Naive B cell (primary cell): Measurements from ENCODE around the gene RSU1. TPM values are rescaled to one million over a fixed set of nuclear protein-coding genes. Genes with fewer than 3 reads are reported as not detected.

ENCODE experiments used
- ATAC-seq, 2 donors: fragments of 150-1000 bp; cut with Tn5 transposase; 2 replicates each; pipeline ENCODE4 v1.10.0; 2021; ENCODE audit warnings: low read depth in 2 of 2, mild to moderate bottlenecking in 2 of 2, moderate library complexity in 2 of 2
- DNase-seq: peaks from one replicate; pipeline ENCODE4 v3.0.0; 2022
- H3K27ac Mint-ChIP-seq, 6 donors: one replicate each; pipeline ENCODE4 v1.8.0; 2020 to 2022; ENCODE audit warnings: mild to moderate bottlenecking in 6 of 6, mixed read lengths in 6 of 6, moderate library complexity in 5 of 6, inconsistent platforms in 2 of 6
- H3K27me3 Mint-ChIP-seq, 3 donors: one replicate each; pipeline ENCODE4 v1.8.0; 2021 to 2022; ENCODE audit warnings: mixed read lengths in 3 of 3, mild to moderate bottlenecking in 1 of 3
- H3K36me3 Mint-ChIP-seq, 2 donors: one replicate each; pipeline ENCODE4 v1.8.0; 2020 to 2022; ENCODE audit warnings: mixed read lengths in 2 of 2, inconsistent platforms in 1 of 2, mild to moderate bottlenecking in 1 of 2
- H3K4me1 Mint-ChIP-seq, 3 donors: one replicate each; pipeline ENCODE4 v1.8.0; 2020 to 2022; ENCODE audit warnings: mixed read lengths in 3 of 3, inconsistent platforms in 1 of 3, mild to moderate bottlenecking in 1 of 3, moderate library complexity in 1 of 3
- H3K4me3 Mint-ChIP-seq, 8 donors: one replicate each; pipeline ENCODE4 v1.8.0; 2020 to 2022; ENCODE audit warnings: mild to moderate bottlenecking in 8 of 8, mixed read lengths in 8 of 8, moderate library complexity in 8 of 8, inconsistent platforms in 2 of 8
- H3K9me3 Mint-ChIP-seq, 7 donors: one replicate each; pipeline ENCODE4 v1.8.0; 2020 to 2022; ENCODE audit warnings: mixed read lengths in 7 of 7, mild to moderate bottlenecking in 5 of 7, inconsistent platforms in 2 of 7, moderate library complexity in 1 of 7
- polyA plus RNA-seq, 6 donors: library from polyadenylated mRNA; unstranded; fragments of 300-500 nt; fragmentation: Illumina TruSeq; gene quantifications; one replicate each; pipeline ENCODE4 v1.2.3, GENCODE V29; 2021; ENCODE audit warnings: low read depth in 6 of 6

The RSU1 gene
- polyA plus RNA-seq, 6 donors from 2014 or later = 86.6 to 125 (median 104) TPM

GRCh38 chr10:16699435-16700057 lies 117.7 kb downstream of the RSU1 start:
- Mint-ChIP-seq H3K9me3 (peaks cover 0 to 24% (median 13%) of the 10 kb centered on the region in 7 donors), H3K27me3 (no peaks in the 10 kb centered on the region), H3K27ac (peak overlapping the region in 1 of 6 donors; percentile 58), H3K36me3 (peaks cover 23 to 24% of the 10 kb centered on the region in 2 donors), H3K4me3 (no peak overlapping the region), H3K4me1 (no peaks in the 10 kb centered on the region)
- DNase-seq = no peak
- no peak for ATAC-seq

GRCh38 chr10:16698461-16698860 lies 118.8 kb downstream of the RSU1 start:
- peaks cover 23 to 31% of the 10 kb centered on the region in 2 donors for H3K36me3 Mint-ChIP-seq
- ATAC-seq (no peak), DNase-seq (no peak)
- H3K9me3 Mint-ChIP-seq = peaks cover 0 to 21% (median 10%) of the 10 kb centered on the region in 7 donors
- no peak overlapping the region for H3K27ac Mint-ChIP-seq
- H3K4me1 Mint-ChIP-seq = no peaks in the 10 kb centered on the region
- no peaks in the 10 kb centered on the region for H3K27me3 Mint-ChIP-seq
- H3K4me3 Mint-ChIP-seq = no peak overlapping the region

- DNase-seq (no peak), ATAC-seq (no peak)
- H3K4me1 Mint-ChIP-seq = no peaks in the 10 kb centered on the region
- peaks cover 11 to 33% of the 10 kb centered on the region in 2 donors for H3K36me3 Mint-ChIP-seq
- H3K27me3 Mint-ChIP-seq = no peaks in the 10 kb centered on the region
- H3K4me3 Mint-ChIP-seq = no peak overlapping the region
- H3K9me3 Mint-ChIP-seq = no peaks in the 10 kb centered on the region
- peak overlapping the region in 2 of 6 donors; percentile 12 to 89 for H3K27ac Mint-ChIP-seq
These were observed 126.8 kb downstream of the RSU1 start for GRCh38 chr10:16690417-16690816.

- H3K4me1 Mint-ChIP-seq = no peaks in the 10 kb centered on the region
- no peak overlapping the region for H3K4me3 Mint-ChIP-seq
- no peaks in the 10 kb centered on the region for H3K27me3 Mint-ChIP-seq
- ATAC-seq (no peak), DNase-seq (no peak)
- H3K27ac Mint-ChIP-seq = no peak overlapping the region
- no peaks in the 10 kb centered on the region for H3K9me3 Mint-ChIP-seq
- peaks cover 11 to 28% of the 10 kb centered on the region in 2 donors for H3K36me3 Mint-ChIP-seq
These were observed 127.5 kb downstream of the RSU1 start for GRCh38 chr10:16689696-16690095.

GRCh38 chr10:16689227-16689626 lies 128.0 kb downstream of the RSU1 start:
- peaks cover 11 to 24% of the 10 kb centered on the region in 2 donors for H3K36me3 Mint-ChIP-seq
- no peak for ATAC-seq
- no peaks in the 10 kb centered on the region for H3K9me3 Mint-ChIP-seq
- H3K27ac Mint-ChIP-seq = peak overlapping the region in 2 of 6 donors; percentile 7 to 16
- H3K27me3 Mint-ChIP-seq = no peaks in the 10 kb centered on the region
- H3K4me3 Mint-ChIP-seq = no peak overlapping the region
- DNase-seq = no peak
- H3K4me1 Mint-ChIP-seq = no peaks in the 10 kb centered on the region

GRCh38 chr10:16686054-16686902 lies 130.9 kb downstream of the RSU1 start:
- no peaks in the 10 kb centered on the region for H3K9me3 Mint-ChIP-seq
- peaks cover 0 to 5% (median 0%) of the 10 kb centered on the region in 3 donors for H3K4me1 Mint-ChIP-seq
- DNase-seq (no peak), ATAC-seq (no peak)
- no peak overlapping the region for H3K4me3 Mint-ChIP-seq
- H3K36me3 Mint-ChIP-seq = peaks cover 11 to 22% of the 10 kb centered on the region in 2 donors
- H3K27ac Mint-ChIP-seq = no peak overlapping the region
- H3K27me3 Mint-ChIP-seq = no peaks in the 10 kb centered on the region

- Mint-ChIP-seq H3K36me3 (peaks cover 10 to 17% of the 10 kb centered on the region in 2 donors), H3K27ac (no peak overlapping the region), H3K27me3 (no peaks in the 10 kb centered on the region), H3K9me3 (no peaks in the 10 kb centered on the region), H3K4me3 (no peak overlapping the region), H3K4me1 (peaks cover 0 to 5% (median 0%) of the 10 kb centered on the region in 3 donors)
- no peak for ATAC-seq
- no peak for DNase-seq
These were observed 131.7 kb downstream of the RSU1 start for GRCh38 chr10:16685551-16685950.

- Mint-ChIP-seq H3K36me3 (peaks cover 24 to 29% of the 10 kb centered on the region in 2 donors), H3K9me3 (peaks cover 0 to 10% (median 0%) of the 10 kb centered on the region in 7 donors), H3K4me1 (peaks cover 0 to 5% (median 0%) of the 10 kb centered on the region in 3 donors), H3K27me3 (no peaks in the 10 kb centered on the region), H3K27ac (no peak overlapping the region), H3K4me3 (no peak overlapping the region)
- DNase-seq (no peak), ATAC-seq (no peak)
These were observed 135.7 kb downstream of the RSU1 start for GRCh38 chr10:16681521-16681920.

- ATAC-seq (no peak), DNase-seq (no peak)
- Mint-ChIP-seq H3K27me3 (no peaks in the 10 kb centered on the region), H3K4me3 (no peak overlapping the region), H3K27ac (no peak overlapping the region), H3K36me3 (peaks cover 36 to 38% of the 10 kb centered on the region in 2 donors), H3K9me3 (peaks cover 0 to 17% (median 5%) of the 10 kb centered on the region in 7 donors), H3K4me1 (peaks cover 0 to 5% (median 0%) of the 10 kb centered on the region in 3 donors)
These were observed 137.7 kb downstream of the RSU1 start for GRCh38 chr10:16679511-16679910.

- no peaks in the 10 kb centered on the region for H3K4me1 Mint-ChIP-seq
- H3K27me3 Mint-ChIP-seq = no peaks in the 10 kb centered on the region
- H3K27ac Mint-ChIP-seq = no peak overlapping the region
- ATAC-seq (no peak), DNase-seq (no peak)
- H3K36me3 Mint-ChIP-seq = peaks cover 36 to 47% of the 10 kb centered on the region in 2 donors
- peaks cover 0 to 17% (median 5%) of the 10 kb centered on the region in 7 donors for H3K9me3 Mint-ChIP-seq
- no peak overlapping the region for H3K4me3 Mint-ChIP-seq
These were observed 141.9 kb downstream of the RSU1 start for GRCh38 chr10:16675334-16675733.

GRCh38 chr10:16674147-16674703 lies 143.0 kb downstream of the RSU1 start:
- no peak overlapping the region for H3K4me3 Mint-ChIP-seq

GRCh38 chr10:16673443-16673842 lies 143.8 kb downstream of the RSU1 start:
- Mint-ChIP-seq H3K4me3 (no peak overlapping the region), H3K27me3 (no peaks in the 10 kb centered on the region), H3K4me1 (no peaks in the 10 kb centered on the region), H3K27ac (no peak overlapping the region), H3K36me3 (peaks cover 38 to 60% of the 10 kb centered on the region in 2 donors), H3K9me3 (peaks cover 0 to 17% (median 5%) of the 10 kb centered on the region in 7 donors)
- no peak for ATAC-seq
- no peak for DNase-seq

More at GRCh38 chr10:16674147-16674703, 143.0 kb downstream of the RSU1 start:
- H3K36me3 Mint-ChIP-seq = peaks cover 37 to 54% of the 10 kb centered on the region in 2 donors
- DNase-seq (no peak), ATAC-seq (no peak)
- H3K4me1 Mint-ChIP-seq = no peaks in the 10 kb centered on the region
- H3K27ac Mint-ChIP-seq = no peak overlapping the region
- H3K9me3 Mint-ChIP-seq = peaks cover 0 to 17% (median 5%) of the 10 kb centered on the region in 7 donors
- no peaks in the 10 kb centered on the region for H3K27me3 Mint-ChIP-seq

- H3K27me3 Mint-ChIP-seq = no peaks in the 10 kb centered on the region
- DNase-seq = no peak
- H3K27ac Mint-ChIP-seq = peak overlapping the region in 1 of 6 donors; percentile 22
- H3K4me3 Mint-ChIP-seq = no peak overlapping the region
- peaks cover 3 to 17% of the 10 kb centered on the region in 2 donors for H3K36me3 Mint-ChIP-seq
- H3K4me1 Mint-ChIP-seq = peaks cover 0 to 9% (median 0%) of the 10 kb centered on the region in 3 donors
- no peak for ATAC-seq
- peaks cover 0 to 1% (median 0%) of the 10 kb centered on the region in 7 donors for H3K9me3 Mint-ChIP-seq
These were observed 153.8 kb downstream of the RSU1 start for GRCh38 chr10:16663444-16663843.
